Activated T-cell treated with anti-CD3 and anti-CD28 coated beads for 1 hour (primary cell): ENCODE measurements around the gene HOXB7.

Experiments
- DNase-seq: peaks from one replicate; pipeline ENCODE4 v3.0.0-alpha.2; 2020; ENCODE audit warnings: low read depth

The HOXB7 gene

DNA sequence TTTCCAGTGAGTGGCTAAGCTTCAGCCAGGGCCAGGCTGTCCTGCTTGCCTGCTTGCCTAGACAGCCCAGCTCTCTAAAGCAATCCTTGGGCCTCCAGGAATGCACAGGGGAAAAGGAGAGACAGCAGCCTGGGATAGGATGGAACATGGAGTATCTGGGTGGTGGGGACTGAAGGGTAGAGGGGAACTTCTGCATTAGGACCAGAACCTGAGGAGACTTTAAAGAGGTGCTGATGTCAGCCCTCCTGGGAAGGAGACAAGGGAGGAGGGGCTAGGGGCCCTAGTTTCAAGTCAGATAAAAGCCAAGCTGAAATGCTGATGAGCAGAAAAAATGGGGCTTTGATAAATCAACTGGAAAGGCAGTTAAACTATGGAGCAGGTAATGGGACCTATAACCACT, 1.8 kb downstream of the HOXB7 start:
- no peak for DNase-seq

GRCh38 chr17:48608494-48608834, 2.4 kb downstream of the HOXB7 start:
- no peak for DNase-seq

DNA sequence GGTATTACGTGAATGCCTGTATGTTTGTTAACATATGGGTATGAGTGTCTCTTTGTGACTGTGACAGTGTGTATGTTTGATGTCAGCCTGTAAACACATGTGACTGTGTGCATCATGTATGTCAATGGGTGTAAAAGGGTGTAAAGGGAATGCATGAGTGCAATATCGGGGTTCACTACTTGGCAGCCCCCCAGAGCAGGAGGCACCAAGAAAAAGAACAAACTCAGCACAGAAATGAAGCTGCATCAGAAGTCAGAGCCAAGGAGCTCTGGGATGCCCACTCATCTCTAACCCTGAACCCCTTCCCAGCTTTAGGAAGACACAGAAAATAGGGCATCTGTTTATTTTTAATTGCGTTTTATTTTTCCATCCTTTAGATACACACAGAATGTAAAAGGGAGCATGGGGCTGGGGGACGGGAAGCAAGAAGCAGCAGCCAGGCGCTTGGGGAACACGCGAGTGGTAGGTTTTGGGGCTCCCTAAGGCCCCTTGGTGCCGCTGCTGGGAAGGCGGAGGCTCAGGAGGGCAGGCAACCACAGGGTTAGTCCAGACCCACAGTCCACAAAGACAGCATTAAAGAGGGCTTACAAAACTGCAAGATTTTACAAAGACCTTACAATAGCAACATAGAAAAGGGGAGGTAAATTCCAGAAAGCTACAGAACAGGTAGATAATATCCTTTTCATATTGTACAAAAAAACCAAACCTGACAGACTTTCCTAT, 3.8 kb downstream of the HOXB7 start:
- DNase-seq = no peak

DNA sequence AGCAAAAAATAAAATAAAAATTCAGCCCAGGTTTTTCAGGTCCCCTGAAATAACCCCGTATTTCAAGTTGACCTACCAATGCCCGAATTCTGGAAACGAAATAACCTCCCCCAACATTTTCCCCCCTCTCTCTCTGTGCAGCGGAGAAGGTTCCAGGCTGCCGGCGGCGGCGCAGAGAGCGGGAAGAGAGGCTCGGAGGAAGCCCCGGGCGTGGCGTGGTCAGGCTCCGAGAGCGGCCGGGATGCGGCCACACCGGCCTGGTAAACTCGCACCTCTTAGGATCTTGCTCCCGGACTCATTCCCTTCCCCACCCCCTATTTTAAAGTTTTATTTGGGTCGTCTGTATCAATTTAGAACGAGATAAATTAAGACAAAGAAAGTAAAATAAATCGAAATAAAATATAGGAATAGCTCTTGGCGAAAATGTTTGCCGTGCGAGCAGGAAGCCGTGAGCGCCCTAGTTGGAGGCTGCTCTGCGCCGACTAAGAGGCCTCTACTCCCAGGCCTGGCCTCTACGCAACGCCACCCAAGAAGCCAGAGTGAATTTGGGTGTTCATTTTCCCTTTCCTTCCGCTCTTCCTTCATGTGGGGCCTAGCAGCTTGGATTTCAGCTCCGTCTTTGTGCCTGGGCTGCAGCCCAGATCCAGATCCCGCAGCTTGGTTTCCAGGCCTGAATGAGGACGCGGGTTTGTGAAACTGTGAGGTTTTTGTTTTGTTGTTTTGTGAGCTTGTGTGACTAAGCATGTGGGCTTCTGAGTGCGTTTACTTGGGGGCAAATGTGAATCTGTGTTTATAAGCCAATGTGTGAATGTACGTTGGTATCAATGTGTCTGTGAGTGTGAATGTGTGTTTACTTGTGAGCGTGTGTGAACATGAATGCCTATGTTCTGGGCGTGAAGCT, 4.6 kb downstream of the HOXB7 start:
- no peak for DNase-seq

- DNase-seq = no peak
Observed at GRCh38 chr17:48605409-48605919, 5.4 kb downstream of the HOXB7 start.

GRCh38 chr17:48604770-48605329, 6.0 kb downstream of the HOXB7 start, which contains the start of gene HOXB6:
Gene HOXB6, minus strand, starts transcription at chr17:48604986. Its CDS starts 6,836 bp downstream, at chr17:48598150.
- DNase-seq = no peak

DNA sequence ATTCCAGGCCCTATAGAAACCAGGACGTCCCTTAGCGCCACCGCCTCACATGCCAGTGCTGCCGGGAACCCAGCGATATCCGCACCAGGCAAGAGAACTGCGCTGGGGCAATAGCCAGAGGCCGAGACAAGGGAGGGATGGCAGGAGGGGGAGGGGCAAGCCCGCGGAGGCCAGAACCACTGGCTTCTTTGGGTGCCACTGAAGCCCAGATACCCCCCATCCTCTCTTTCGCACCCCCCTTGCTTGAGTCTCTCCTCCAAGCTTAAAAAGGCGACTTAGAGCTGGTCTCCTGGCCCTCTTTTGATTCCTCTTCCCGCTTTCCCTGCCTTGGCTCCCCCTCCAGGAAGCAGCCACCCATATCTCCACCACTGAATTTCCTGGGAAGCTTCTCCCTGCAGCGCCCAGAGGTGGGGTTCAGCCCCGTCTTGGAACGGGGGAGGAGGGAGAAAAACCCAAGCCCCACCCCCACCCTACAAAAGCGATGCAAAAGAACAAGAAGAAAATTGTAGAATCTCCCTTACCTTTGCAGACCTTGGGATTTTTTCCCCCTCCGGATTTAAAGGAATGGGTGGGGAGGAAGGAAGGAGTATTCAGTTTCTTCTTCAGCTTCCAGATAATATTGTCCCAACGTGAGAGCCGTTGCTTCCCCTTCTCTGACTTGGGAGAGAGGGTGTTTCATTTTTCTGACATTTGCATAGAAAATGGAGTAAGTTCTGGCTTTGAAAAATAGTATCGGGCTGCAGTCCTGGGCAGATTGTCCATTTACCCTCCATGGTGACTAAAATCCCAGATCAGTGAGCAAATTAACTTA, 6.7 kb downstream of the HOXB7 start:
- DNase-seq = no peak

GRCh38 chr17:48601539-48602425, 9.0 kb downstream of the HOXB7 start:
- DNase-seq = no peak

GRCh38 chr17:48601207-48601538, 9.6 kb downstream of the HOXB7 start:
- no peak for DNase-seq

DNA sequence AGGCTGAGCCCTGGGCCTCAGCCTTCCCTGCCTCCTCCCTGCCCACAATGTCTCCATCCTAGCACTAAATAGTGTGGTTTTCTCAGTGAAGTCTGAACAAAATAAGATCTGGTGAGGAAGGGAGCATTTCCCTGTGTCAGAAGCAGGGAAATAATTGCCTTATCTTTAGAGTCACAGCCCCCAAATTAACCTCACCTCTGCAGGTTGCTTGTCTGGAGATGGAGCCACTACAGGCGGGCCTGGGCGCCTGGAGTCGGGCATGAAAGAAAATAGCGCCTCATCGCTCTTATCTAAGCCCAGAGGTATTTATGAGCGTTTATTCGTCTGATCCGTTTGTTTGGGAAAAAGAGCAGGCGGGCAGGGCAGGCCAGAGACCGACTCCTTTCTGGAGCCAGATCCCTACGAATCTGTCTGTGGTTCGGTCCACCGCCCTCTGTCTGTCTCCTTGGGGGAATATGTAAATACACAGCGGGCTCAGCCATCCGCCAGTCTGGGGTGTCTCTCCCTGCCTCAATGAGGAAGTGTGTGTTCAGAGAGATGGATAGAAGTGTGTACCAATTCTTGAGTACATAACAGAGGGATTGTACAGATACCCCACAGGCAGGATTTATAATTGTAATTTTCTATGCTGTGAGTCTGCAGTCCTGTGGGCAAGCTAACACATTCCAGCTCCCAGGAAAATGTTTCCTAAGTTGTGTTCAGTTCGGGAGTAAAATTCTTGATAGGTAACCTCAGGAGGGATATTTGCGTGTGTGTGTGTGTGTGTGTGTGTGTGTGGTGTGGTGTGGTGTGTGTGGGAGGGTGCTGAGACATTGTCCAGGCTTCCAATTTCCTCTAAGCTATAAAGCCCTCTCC, 10.3 kb downstream of the HOXB7 start:
- no peak for DNase-seq

DNA sequence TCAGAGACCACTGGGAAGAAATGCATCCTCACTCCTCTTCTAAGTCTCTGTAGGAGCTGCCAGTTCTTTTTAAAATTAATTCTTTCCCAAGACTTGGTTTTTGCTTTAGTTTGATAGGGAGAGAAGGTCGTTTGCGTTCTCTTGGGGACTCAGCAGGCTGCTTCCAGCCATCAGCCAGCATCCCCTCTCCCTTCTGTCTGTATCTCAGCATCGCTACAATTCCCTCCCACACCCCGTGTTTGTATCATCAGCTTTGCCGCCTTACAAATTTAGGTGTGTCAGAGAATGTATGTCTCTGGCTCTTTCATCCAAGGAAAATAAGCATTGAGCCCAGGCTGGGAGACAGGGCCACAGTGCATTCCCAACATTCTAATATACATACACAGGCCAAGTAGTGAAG, 11.5 kb downstream of the HOXB7 start:
- DNase-seq = no peak

- no peak for DNase-seq
Observed at GRCh38 chr17:48598736-48599135, 12.1 kb downstream of the HOXB7 start.

DNA sequence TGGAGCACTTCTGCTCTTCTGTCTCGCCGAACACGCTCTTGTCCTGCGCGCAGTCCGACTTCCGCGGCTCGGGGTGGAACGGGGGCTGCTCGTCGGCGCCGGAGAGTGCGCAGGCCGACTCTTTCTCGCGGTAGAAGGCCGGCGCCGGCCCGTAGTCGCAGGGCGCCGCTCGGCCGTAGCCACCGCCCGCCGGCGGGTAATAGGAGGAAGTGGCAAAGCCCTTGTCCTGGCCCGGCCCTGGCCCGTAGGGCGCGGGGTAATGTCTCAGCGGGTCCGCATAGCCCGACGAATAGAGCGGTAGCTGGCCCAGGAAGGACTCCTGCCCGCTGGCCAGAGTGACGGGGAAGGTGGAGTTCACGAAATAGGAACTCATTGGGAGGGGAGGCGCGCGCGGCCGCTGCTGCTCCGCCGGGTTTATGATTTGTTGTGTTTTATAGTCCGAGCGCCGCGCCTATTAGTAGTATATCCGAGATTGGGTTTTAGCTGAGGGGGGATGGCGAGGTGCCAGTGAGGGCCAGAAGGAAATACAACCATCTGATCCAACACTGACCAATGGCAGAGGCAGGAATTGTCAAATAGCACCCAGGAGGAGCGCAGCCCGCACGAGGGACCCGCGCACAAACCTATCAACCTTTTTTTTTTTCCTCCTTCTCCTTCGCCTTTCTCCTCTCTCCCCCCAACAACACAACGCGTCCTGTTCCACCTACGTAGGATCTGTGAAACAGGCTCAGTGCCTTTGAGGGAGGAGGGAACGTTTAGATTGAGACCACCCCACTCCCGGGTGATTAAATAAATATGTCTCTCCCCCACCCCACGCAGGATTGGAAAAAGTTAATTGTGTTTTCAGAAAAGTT, 12.8 kb downstream of the HOXB7 start:
- no peak for DNase-seq

DNA sequence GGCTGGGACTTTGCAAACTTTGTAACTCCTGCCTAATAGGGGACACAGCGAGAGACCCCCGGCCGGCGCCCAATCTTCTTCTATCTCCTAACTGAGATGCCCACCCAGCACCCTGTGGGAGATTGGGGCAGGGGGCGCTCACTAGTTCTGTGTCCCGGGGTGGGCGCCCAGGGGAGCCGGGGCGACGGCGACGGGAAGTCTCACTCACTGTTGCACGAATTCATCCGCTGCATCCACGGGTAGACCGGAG, 13.4 kb downstream of the HOXB7 start:
- DNase-seq = no peak

GRCh38 chr17:48596735-48597527, 13.9 kb downstream of the HOXB7 start:
- DNase-seq = no peak

GRCh38 chr17:48596000-48596734, 14.7 kb downstream of the HOXB7 start:
- DNase-seq = no peak

- no peak for DNase-seq
Observed at GRCh38 chr17:48595278-48595999, 15.4 kb downstream of the HOXB7 start.
